ENCODE results near the gene LRRC4C.
"Not testable (repeated sequence)": the region's sequence is repeated elsewhere in the genome, so short reads cannot be mapped to it uniquely, and the experiment has no call there.

The LRRC4C gene

DNA sequence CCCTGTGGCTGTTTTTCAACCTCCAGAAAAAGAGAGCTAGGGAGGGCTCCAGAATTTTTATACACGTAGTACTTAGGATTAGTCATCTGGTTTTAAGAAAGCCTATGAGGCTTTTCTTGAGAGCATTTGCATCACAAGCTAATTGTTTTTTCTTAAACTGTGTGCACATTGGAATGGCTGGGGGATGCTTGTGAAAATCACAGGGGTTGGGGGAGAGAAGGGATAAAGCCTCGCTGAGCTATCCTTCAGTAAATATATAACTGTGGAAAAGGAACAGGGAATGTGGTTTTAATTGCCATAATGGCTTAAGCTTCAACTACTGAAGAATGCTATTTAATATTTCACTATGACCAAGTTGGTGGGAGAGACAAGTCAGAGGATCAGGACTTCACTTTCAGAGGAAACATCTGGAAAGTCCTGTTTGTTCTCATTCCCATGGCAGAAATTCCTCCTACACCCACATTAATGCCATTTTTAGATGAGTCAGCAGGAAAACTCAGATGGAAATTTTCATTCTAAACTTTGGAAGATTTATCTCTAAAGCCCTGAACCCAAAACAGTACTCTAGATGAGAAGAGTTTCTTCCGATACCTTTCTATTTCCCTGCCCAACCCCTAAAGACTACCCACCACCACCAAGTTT lies 591.3 kb downstream of the LRRC4C start:
- no peak for DNase-seq (ENCODE audit: low spot score)

GRCh38 chr11:40857754-40858153 lies 601.7 kb downstream of the LRRC4C start:
- not testable (repeated sequence) for DNase-seq (ENCODE audit: low spot score)

DNA sequence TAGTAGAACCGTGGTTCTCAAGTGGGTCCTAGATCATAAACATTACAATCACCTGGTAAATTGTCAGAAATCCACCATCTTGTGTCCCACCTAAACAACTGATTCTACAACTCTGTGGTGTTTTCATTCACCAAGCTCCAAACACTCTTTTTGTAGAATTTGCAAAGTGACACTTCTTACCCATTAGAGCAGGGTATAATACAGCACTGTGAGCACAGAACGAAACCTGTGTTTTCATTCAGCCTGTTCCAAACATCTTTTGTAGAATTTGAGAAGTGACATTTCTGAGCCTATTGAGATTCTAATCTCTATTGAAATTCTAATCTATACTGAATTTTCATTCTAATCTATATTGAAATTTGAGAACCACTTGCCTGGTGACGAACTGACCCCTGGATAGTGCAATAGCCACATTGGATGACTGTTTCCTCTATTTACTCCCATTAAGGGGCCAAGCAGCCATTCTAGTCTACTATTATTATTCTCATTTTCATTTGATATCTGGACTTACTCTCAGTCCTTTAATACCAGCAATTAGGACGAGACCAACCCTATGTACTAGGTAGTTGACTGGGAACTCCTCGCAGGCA lies 616.6 kb downstream of the LRRC4C start:
- DNase-seq (ENCODE audit: low spot score) = no peak

GRCh38 chr11:40841231-40841630 lies 618.2 kb downstream of the LRRC4C start:
- DNase-seq (ENCODE audit: low spot score) = no peak

DNA sequence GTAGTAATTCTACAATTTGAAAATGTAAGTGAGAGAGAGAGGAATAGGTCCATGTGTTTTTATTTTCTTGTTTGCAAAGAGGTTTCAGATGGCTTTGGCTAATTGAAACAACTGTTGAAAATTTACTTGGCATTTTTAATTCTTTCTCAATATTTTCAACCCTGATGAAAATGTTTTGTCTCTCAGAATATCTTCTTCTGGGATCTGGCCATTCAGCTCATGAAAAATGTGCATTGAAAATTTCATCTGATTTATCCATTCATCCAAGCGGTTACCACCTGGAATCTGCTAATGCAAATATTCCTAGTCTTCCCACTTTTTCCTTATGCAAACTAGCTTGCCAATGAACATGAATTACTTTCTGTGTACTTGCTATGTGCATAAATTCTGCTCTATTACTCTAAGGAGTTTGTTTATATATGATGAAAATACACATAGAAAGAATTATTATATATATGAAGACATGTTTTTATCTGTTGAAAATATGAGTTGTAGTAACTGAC lies 621.2 kb downstream of the LRRC4C start:
- no peak for DNase-seq (ENCODE audit: low spot score)

DNA sequence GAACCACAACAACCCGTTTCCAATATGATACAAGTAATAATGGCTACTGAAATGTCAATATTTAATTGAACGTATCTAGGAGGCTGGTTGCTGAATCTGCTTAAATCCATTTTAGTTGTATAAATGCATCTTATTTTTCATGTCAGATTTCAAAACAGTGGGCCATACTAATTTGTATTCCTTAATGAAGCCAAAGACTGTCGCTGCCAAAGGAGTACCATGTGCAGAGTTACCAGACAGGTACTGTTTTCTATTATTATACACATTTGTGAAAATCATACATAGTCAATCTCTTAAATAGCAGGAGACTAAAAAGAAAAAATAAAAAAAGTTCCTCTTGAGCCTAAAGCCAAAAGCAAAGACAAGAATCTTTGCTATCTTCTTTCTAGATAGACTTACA lies 632.3 kb downstream of the LRRC4C start:
- no peak for DNase-seq (ENCODE audit: low spot score)

GRCh38 chr11:40826601-40827000 lies 632.9 kb downstream of the LRRC4C start:
- DNase-seq (ENCODE audit: low spot score) = no peak

DNA sequence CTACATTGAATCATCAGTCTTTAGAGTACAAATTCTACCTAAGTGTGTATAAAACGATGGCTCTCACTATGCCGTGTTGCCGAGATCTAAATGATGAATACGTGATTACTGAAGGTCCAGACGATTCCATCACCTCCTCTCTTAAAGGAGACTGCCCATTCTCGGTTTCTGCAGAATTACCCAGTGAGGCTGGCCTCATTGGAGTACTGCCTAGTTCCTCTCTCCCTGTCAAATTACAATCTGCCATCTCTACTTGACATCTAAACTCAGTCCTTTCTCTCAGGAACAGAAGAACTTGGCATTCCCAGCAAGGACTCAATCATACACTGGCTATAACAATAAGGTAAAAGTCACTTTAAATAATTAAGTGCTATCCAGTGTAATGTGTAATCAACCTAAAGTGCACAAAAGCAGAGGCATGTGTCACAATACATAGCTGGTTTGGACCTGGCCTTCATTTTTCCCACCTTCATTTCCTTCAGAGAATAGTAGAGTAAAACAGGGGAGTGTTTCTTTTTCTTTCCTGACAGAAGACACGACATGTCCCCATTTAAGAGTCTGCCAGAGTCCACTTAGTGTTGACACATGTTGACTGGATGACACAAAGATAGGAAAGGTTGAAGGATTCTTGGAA lies 634.1 kb downstream of the LRRC4C start:
- DNase-seq (ENCODE audit: low spot score) = no peak

DNA sequence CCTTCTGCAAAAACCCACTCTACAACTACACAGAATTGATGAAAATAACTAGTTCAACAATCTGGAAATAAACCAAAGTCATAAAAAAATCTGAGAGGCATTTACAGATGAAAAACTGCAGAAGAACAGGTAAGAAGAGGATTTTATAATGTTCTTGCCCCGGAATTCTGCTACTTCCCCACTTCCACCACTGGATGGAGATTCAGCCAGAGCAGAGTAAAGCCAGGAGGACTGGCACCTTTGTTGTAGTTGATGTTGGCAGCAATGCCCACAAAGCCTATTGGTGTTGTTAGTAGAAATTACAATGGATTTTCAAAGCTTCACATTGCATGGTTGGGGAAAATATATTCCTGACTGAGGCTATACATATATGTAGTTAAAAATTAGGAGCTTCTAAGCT lies 640.2 kb downstream of the LRRC4C start:
- DNase-seq (ENCODE audit: low spot score) = no peak

DNA sequence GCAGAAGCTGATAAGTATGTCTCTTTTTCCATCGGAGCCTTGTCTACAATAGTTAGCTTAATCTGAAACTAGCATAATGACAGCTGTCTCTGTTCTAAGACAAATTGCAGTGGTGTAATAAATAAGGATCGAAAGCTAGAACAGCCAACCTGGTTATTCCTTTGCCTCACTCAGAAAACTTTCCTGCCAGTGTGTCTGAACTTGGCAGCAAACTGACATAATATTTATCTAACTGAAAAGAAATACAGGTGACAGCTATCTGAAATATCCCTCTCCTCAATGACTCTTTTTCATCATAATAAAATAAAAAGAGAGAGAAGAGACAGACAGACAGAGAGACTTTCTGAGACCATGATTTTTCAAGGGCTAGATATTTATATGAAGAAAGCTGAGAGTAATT lies 642.5 kb downstream of the LRRC4C start:
- DNase-seq (ENCODE audit: low spot score) = no peak

DNA sequence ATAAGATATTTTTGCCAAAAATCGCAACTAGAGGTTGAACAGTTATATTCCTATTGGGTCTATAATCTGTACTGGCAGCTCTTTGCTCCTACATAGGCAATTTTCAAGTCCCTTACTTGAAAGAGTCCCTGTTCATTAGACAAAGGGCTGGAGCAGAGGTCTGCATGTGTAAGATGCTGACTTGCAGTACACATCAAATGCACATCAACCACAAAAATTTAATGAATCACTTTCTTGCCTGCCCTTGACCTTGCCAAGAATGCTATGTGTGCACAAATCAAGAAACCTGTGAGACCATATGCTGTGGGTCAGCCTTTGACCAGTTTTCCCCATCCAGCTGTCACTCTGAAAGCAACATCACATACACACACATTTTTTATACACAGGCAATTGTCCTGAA lies 661.5 kb downstream of the LRRC4C start:
- DNase-seq (ENCODE audit: low spot score) = no peak

GRCh38 chr11:40787224-40787623 lies 672.2 kb downstream of the LRRC4C start:
- no peak for DNase-seq (ENCODE audit: low spot score)

- no peak for DNase-seq (ENCODE audit: low spot score)
These were observed 696.4 kb downstream of the LRRC4C start for GRCh38 chr11:40763046-40763445.

GRCh38 chr11:40759341-40759740 lies 700.1 kb downstream of the LRRC4C start:
- DNase-seq (ENCODE audit: low spot score) = no peak

DNA sequence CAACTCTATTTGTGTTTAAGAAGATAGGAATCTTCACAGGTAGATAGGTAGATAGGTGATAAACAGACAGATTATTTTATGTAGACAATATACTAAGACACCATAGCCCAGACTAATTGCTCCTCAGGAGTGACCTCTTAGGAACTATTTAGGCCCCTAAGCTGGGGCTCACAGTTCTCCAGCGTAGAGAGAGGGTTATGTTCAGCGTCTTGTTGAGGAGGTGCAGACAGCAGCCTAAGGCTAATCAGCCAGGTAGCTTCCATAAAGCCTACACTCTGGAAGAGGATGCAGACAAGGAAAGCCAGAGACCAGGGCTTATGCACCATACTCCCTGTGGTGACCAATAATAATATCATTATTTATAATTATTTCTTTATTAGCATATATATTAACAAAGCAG lies 705.2 kb downstream of the LRRC4C start:
- DNase-seq (ENCODE audit: low spot score) = no peak

DNA sequence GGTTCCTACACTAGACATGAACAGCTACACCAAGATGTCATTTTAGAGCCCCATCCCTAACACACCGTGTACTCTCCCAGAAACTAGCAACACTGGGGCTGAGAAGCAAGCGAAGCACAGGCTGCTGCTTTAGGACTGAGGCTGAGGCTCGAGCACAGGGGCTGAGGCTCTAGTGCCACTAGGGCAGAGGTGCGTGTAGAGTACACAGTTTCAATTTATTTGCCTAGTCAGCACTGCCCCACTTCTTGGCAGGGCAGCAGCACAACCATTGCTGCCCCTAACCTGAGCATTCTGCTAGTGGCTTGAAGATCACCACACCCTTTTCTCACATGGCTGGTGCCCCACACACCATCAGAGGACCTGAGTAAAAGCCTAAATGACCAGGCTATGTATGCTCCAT lies 713.2 kb downstream of the LRRC4C start:
- no peak for DNase-seq (ENCODE audit: low spot score)

GRCh38 chr11:40732132-40732531 lies 727.3 kb downstream of the LRRC4C start:
- no peak for DNase-seq (ENCODE audit: low spot score)

- peak; percentile 4 for DNase-seq (ENCODE audit: low spot score)
These were observed 737.2 kb downstream of the LRRC4C start for GRCh38 chr11:40722179-40722795.

DNA sequence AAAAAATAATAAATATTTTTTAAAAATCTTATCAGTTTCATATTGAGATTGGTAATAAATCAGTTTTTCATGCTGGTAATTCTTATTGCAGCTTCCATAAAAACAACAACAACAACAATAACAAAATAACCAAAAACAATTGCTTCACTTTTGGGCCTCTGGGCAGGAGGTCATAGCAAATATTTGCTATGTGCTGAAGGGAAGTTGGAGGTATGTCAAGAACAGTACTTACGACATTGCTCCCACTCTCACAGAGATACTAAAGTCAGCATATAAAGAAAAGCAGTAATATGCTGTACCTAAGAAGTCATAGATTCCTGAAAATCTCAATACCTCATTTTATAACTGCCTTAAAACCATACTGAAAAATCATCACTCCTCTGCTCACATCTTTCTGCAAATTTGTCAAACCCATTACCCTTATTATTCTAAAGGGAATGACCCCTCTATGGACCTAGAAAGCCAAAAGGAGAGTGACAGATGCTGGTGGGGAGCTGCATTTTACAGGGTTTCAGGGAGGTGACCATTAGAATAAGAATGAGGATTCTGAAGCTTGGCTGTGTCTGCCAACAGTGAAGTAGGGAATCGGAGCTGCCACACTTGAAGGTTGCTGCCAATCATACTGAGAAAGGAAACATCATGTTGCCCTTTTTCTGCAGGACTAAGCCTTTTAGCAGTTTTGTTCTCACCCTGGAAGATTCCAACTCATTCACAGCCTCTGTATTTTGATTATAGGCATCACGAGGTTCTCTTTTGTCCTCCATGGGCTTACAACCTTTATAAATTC lies 742.9 kb downstream of the LRRC4C start:
- DNase-seq (ENCODE audit: low spot score) = no peak

DNA sequence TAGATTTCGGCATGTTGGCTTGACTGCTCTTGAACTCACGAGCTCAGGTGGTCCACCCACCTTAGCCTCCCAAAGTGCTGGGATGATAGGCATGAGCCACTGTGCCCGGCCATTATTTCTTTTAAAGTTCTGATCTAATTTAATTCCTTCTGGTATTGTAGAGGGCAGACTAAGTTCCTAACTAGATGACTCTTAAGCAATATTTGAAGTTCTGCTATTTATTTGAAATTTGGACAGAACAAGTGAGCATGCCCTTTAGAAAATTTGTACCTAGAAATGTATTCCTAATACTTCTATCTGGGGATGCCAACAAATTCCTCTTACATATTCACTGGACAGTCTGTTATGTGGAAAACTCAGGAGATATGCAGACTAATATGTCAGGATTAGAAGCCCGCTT lies 746.4 kb downstream of the LRRC4C start:
- no peak for DNase-seq (ENCODE audit: low spot score)

DNA sequence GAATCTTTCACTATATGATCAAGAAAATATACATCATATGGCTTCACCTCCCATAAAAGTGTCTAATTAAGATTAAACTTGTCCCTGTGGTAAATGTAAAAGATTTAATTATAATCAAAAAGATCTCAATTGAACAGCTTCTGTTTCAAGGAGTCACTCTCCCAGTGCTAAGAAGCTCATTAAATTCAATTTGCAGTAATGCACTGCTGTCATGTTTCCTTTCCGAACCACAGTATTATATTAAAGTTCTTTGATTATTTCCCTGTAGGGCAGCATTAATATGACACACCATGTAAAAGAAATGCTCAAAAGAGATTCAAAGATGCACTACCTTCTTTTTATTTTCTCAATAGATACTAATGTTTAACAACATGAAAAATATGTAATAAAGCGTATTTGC lies 758.4 kb downstream of the LRRC4C start:
- no peak for DNase-seq (ENCODE audit: low spot score)

GRCh38 chr11:40689823-40690222 lies 769.6 kb downstream of the LRRC4C start:
- DNase-seq (ENCODE audit: low spot score) = no peak
